ENCODE results near the gene GAK.

- TF ChIP-seq CTCF (conservative IDR thresholded peaks at IDR 0.05; ENCODE audit: low read depth, low read length) (no peak), EZH2 (IDR thresholded peaks at IDR 0.05; ENCODE audit: low read length, unreplicated experiment) (no peak), EZH2phosphoT487 (IDR thresholded peaks at IDR 0.05; ENCODE audit: borderline replicate concordance, low read length) (no peak)
Measured at GRCh38 chr4:866761-867390, 65.2 kb downstream of the GAK start.
